Measurements from ENCODE around the gene BCL11A.
A peak's percentile ranks its signal among the peaks of the same experiment; 100 is the strongest.

Gene BCL11A

DNA sequence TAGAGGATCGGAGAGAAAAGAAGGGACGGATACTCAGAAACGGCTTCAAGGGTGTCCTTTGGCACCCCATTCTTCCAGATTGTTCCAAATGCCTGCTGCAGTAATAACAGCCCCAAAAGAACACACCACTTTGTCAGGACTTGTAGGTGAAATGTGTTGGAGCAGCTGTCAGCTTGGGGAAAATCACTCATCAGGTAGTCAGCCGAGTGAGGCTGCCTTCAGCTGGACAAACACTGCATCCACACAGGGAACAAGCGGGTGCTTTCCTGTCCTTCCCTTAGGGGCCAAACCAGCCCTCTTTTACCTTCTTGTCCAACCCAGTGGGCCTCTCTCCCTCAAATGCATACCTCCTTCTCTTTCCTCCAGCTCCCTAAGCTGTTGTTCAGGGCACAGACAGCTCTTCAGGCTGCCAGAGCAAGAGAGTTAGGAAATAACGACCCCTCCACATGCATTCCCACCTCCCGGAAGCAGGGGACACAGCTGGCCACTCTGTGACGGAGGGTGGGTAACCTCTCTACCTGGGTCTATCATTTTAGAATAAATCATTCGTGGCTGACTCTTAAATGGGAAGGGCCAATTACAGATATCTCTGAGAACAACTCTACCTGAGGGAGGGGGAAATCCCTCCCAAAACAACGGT, 48.1 kb downstream of the BCL11A start:
- no peak for DNase-seq (ENCODE audit: low spot score)

- no peak for DNase-seq (ENCODE audit: low spot score)
Measured at GRCh38 chr2:60504049-60504448, 49.4 kb downstream of the BCL11A start.

GRCh38 chr2:60502144-60502543, 51.3 kb downstream of the BCL11A start:
- no peak for DNase-seq (ENCODE audit: low spot score)

GRCh38 chr2:60500861-60501260, 52.6 kb downstream of the BCL11A start:
- DNase-seq (ENCODE audit: low spot score): peak; percentile 33

DNA sequence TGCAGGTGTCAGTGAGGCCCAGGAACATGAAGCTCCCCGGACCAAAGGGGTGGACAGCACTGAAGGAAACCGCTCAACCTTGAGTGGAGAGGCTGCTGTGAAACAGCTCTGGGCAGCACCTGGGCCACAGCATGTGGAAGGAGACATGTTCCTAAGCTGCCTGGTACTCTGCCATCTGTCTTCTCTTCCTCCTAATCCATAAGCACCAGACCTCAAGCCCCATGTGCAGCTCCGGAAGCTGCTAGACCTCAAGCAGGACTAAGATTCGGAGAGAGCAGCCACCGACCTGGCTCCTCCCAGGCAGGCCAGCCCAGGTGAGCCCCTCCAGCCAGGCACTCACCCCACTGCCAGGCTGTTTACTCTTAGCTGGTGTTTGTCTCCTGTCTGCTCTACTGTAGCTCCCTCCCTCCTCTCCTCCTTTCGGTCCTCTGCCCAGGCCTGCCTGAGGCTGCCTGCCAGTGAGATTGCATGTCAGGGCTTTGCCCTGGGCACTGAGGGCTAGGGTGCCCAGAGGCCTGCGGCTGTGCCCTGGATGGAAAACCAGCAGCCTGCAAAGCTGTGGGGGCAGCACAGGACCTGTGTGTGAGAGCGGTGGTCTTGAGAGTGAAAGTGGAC, 53.7 kb downstream of the BCL11A start:
- DNase-seq (ENCODE audit: low spot score): no peak

GRCh38 chr2:60498816-60499429, 54.5 kb downstream of the BCL11A start:
- no peak for DNase-seq (ENCODE audit: low spot score)

GRCh38 chr2:60498127-60498815, 55.2 kb downstream of the BCL11A start:
- no peak for DNase-seq (ENCODE audit: low spot score)

- no peak for DNase-seq (ENCODE audit: low spot score)
Measured at GRCh38 chr2:60497500-60497899, 56.0 kb downstream of the BCL11A start.

DNA sequence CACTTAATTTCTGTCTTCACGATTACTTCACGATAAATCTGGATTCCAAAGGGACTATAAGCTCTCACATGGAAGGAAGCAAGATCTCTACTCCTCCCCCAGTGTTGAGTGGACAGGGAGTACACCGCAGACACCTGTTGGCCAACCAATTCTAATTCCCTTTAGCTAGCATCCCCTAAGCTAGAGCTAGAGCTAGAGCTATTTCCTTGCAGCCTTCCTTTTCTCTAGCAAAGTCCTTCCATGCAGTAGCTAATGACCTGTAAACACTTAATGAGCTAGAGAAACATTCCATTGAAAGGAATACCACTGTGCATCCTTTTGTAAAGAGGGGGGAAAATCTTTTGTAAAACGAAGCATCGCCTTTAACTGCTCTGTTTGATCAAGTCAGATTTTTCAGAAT, 56.5 kb downstream of the BCL11A start:
- no peak for DNase-seq (ENCODE audit: low spot score)

- DNase-seq (ENCODE audit: low spot score): no peak
Measured at GRCh38 chr2:60496475-60496874, 57.0 kb downstream of the BCL11A start.

- no peak for DNase-seq (ENCODE audit: low spot score)
Measured at GRCh38 chr2:60495041-60495625, 58.3 kb downstream of the BCL11A start.

- no peak for DNase-seq (ENCODE audit: low spot score)
Measured at GRCh38 chr2:60493804-60494387, 59.6 kb downstream of the BCL11A start.

DNA sequence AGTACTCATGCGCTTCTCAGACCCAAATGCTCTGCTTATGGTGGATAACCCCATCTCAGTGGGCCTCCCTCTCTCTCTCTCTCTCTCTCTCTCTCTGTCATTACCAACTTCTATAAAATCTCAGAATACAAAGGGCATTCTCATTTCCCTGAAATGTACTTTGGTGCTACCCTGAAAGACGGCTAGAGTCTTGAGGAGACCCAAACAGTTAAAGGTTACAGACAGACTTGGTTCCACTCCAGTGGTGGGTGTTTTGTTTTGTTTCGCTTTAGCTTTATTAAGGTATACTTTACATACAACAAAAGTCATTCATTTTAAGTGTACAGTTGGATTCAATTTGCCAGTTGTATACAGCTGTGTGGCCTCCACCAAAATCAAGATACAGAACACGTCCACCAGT, 60.9 kb downstream of the BCL11A start:
- no peak for DNase-seq (ENCODE audit: low spot score)

- no peak for DNase-seq (ENCODE audit: low spot score)
Measured at GRCh38 chr2:60490848-60491247, 62.6 kb downstream of the BCL11A start.

- DNase-seq (ENCODE audit: low spot score): no peak
Measured at GRCh38 chr2:60490441-60490840, 63.0 kb downstream of the BCL11A start.

DNA sequence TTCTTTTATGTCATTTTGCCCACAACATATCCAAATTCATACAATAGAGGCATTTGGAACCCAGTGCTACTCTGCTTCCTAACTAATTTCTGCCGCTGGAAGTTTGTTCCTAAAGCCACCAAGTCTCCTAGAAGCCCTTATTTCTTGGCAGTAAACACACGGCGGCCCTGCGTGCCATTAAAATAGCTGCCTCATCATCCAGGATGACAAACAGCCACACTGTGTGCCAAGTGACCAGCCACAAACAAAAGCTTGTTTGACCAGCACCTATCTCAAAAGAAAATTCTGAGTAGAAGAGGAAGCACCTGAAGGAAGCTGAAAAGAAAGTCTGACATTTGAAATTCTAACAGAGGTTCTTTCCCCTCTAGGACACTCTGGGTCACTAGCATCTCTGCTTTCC, 64.2 kb downstream of the BCL11A start:
- DNase-seq (ENCODE audit: low spot score): no peak

DNA sequence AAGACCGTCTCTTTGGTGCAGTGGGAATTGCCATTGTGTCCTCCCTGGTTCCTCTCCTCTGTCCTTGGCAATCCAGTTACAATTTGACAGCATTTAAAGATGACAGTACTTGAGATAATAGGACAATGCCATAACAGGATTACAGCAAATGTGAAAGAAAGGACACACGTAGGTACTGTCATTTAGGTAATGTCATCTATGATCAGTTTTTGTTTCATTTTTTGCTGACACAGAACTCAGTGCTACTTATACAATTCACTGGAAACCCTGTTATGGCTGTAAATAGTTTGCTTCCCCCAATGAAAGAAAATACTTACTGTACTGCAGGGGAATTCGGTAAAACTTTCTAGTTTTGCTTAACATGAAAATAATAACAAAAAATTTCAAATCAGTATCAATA, 65.2 kb downstream of the BCL11A start:
- no peak for DNase-seq (ENCODE audit: low spot score)

- no peak for DNase-seq (ENCODE audit: low spot score)
Measured at GRCh38 chr2:60487174-60487573, 66.3 kb downstream of the BCL11A start.

GRCh38 chr2:60486551-60486950, 66.9 kb downstream of the BCL11A start:
- DNase-seq (ENCODE audit: low spot score): no peak

- no peak for DNase-seq (ENCODE audit: low spot score)
Measured at GRCh38 chr2:60486067-60486466, 67.4 kb downstream of the BCL11A start.

- DNase-seq (ENCODE audit: low spot score): no peak
Measured at GRCh38 chr2:60485550-60485949, 67.9 kb downstream of the BCL11A start.

DNA sequence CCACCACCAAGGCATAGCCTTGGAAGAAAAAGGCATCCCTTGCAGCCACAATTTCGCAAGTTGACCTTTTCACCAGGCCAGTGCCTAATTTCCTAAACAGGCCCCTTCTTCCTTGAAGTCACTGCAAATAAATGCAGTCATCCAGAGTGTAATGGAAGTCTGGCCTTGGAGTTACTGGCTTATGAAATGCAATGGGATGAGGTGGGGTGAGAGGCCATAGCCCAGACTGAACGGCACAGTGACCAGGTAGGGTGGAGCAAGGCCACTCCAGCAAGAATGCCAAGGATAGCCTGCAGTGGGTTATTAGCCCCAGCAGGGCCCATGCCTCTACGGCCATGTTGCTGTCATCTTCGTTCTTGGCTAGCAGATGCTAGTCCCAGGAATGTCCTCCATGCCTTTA, 68.4 kb downstream of the BCL11A start:
- DNase-seq (ENCODE audit: low spot score): no peak

Measured in AG20443 (cell line).